ENCODE results near the gene C3. TPM values are rescaled to one million over a fixed set of nuclear protein-coding genes. Genes with fewer than 3 reads are reported as not detected.
A peak's percentile ranks its signal among the peaks of the same experiment; 100 is the strongest.

C3 gene
- polyA plus RNA-seq, 3 donors = 2.4 to 5.3 (median 3.2) TPM

DNA sequence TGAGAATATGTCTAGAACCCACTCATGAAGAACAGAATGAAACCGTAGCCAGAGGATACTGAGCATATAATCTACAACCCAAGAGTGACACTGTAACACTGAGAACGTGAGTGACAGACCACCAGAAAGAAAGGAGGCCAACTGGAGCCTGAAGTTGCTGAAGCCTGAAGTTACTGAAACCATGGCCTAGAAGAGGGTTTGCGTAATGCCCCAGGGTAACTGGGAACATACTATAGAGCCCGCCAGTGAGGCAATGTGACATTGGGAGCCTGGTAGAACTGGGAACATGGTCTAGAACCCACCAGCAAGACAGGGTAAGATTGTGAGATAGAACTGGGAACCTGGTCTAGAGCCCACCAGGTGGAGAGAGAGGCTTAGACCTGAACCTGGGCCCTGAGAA, 35.0 kb downstream of the C3 start:
- H3K36me3 ChIP-seq (replicated peaks in 1 of 2; ENCODE audit: control insufficient read depth in 1 of 2, insufficient read depth in 2 of 2, low read length in 2 of 2) = no peaks in the 10 kb centered on the region
- no peaks in the 10 kb centered on the region for H3K79me2 ChIP-seq (ENCODE audit: insufficient read depth, low read length)
- no peak overlapping the region for H3K27ac ChIP-seq (ENCODE audit: low read depth in 1 of 2, low read length in 2 of 2)
- WGBS (ENCODE audit: insufficient coverage) = 88% methylated on average over 3 of the region's 4 CpGs
- Mint-ChIP-seq H3K9me3 (peaks cover 3 to 11% (median 6%) of the 10 kb centered on the region in 7 donors), H3K27me3 (ENCODE audit: low read depth in 3 of 3) (peaks cover 18 to 35% (median 32%) of the 10 kb centered on the region in 3 donors), H3K4me3 (no peak overlapping the region), H3K36me3 (peaks cover 0 to 5% of the 10 kb centered on the region in 2 donors), H3K27ac (peak overlapping the region in 1 of 7 donors; percentile 38), H3K4me1 (peaks cover 19% of the 10 kb centered on the region)
- peaks cover under 1 to 5% of the 10 kb centered on the region in 2 donors for H3K9me3 ChIP-seq (replicated peaks in 1 of 2; ENCODE audit: control insufficient read depth in 1 of 2, insufficient read depth in 1 of 2, low read length in 2 of 2)
- intact Hi-C loops (cut with micrococcal nuclease) = loop anchor here in 1 of 2 donors (5.0 kb wide), 1 partner anchor 37 kb away; the partner anchor contains the start of gene C3
- no peak overlapping the region for H2AFZ ChIP-seq (ENCODE audit: insufficient read depth, low read depth, low read length, poor library complexity, severe bottlenecking)
- TF ChIP-seq, protein P1, sequence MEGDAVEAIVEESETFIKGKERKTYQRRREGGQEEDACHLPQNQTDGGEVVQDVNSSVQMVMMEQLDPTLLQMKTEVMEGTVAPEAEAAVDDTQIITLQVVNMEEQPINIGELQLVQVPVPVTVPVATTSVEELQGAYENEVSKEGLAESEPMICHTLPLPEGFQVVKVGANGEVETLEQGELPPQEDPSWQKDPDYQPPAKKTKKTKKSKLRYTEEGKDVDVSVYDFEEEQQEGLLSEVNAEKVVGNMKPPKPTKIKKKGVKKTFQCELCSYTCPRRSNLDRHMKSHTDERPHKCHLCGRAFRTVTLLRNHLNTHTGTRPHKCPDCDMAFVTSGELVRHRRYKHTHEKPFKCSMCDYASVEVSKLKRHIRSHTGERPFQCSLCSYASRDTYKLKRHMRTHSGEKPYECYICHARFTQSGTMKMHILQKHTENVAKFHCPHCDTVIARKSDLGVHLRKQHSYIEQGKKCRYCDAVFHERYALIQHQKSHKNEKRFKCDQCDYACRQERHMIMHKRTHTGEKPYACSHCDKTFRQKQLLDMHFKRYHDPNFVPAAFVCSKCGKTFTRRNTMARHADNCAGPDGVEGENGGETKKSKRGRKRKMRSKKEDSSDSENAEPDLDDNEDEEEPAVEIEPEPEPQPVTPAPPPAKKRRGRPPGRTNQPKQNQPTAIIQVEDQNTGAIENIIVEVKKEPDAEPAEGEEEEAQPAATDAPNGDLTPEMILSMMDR (IDR thresholded peaks at IDR 0.05) = no peak
- H3K9ac ChIP-seq (ENCODE audit: insufficient read depth, low read length, poor library complexity, severe bottlenecking) = no peak overlapping the region
- no peaks in the 10 kb centered on the region for H4K20me1 ChIP-seq (ENCODE audit: insufficient read depth, low read length)
- no peak overlapping the region for H3K4me3 ChIP-seq (replicated peaks in 1 of 3; ENCODE audit: low read depth in 2 of 3, low read length in 3 of 3)
- no peak overlapping the region for H3K4me2 ChIP-seq (replicated peaks; ENCODE audit: extremely low read depth, low read length, poor library complexity, severe bottlenecking)
- peaks cover 17 to 22% of the 10 kb centered on the region in 2 donors for H3K4me1 ChIP-seq (ENCODE audit: control insufficient read depth in 1 of 2, insufficient read depth in 2 of 2, low read length in 2 of 2)
- H3K27me3 ChIP-seq (ENCODE audit: control insufficient read depth in 2 of 2, insufficient read depth in 2 of 2, low read length in 2 of 2) = peaks cover 9 to 18% of the 10 kb centered on the region in 2 donors
- no peak for DNase-seq

DNA sequence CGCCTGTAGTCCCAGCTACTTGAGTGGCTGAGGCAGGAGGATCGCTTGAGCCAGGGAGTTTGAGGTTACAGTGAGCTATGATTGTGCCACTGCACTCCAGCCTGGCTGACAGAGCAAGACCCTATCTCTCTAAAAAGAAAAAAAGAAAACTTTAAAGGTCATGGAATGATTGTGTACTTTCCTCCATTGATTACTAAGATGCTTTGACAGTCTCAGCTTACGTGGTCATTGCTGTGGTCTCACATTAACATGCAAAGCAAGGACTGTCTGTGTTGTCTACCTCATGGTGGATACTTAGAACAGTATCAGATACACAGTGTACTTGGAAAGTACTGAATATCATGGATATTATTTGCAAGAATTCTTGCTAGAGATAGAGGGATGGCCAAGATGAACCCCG, 36.5 kb downstream of the C3 start:
- intact Hi-C loops (cut with micrococcal nuclease) = no loop called here
- Mint-ChIP-seq H3K27ac (peak overlapping the region in 1 of 7 donors; percentile 21), H3K36me3 (peaks cover 0 to 5% of the 10 kb centered on the region in 2 donors), H3K4me1 (peaks cover 27% of the 10 kb centered on the region), H3K9me3 (peaks cover 5 to 19% (median 11%) of the 10 kb centered on the region in 7 donors), H3K27me3 (ENCODE audit: low read depth in 3 of 3) (peaks cover 18 to 36% (median 23%) of the 10 kb centered on the region in 3 donors), H3K4me3 (no peak overlapping the region)
- Histone ChIP-seq H3K9me3 (replicated peaks in 1 of 2; ENCODE audit: control insufficient read depth in 1 of 2, insufficient read depth in 1 of 2, low read length in 2 of 2) (peaks cover 3 to 9% of the 10 kb centered on the region in 2 donors), H3K27me3 (ENCODE audit: control insufficient read depth in 2 of 2, insufficient read depth in 2 of 2, low read length in 2 of 2) (peaks cover 11 to 21% of the 10 kb centered on the region in 2 donors), H3K4me3 (replicated peaks in 1 of 3; ENCODE audit: low read depth in 2 of 3, low read length in 3 of 3) (no peak overlapping the region), H3K79me2 (ENCODE audit: insufficient read depth, low read length) (no peaks in the 10 kb centered on the region), H2AFZ (ENCODE audit: insufficient read depth, low read depth, low read length, poor library complexity, severe bottlenecking) (no peak overlapping the region), H4K20me1 (ENCODE audit: insufficient read depth, low read length) (no peaks in the 10 kb centered on the region), H3K36me3 (replicated peaks in 1 of 2; ENCODE audit: control insufficient read depth in 1 of 2, insufficient read depth in 2 of 2, low read length in 2 of 2) (no peaks in the 10 kb centered on the region), H3K4me2 (replicated peaks; ENCODE audit: extremely low read depth, low read length, poor library complexity, severe bottlenecking) (no peak overlapping the region), H3K4me1 (ENCODE audit: control insufficient read depth in 1 of 2, insufficient read depth in 2 of 2, low read length in 2 of 2) (peaks cover 17 to 22% of the 10 kb centered on the region in 2 donors), H3K27ac (ENCODE audit: low read depth in 1 of 2, low read length in 2 of 2) (no peak overlapping the region), H3K9ac (ENCODE audit: insufficient read depth, low read length, poor library complexity, severe bottlenecking) (no peak overlapping the region)
- TF ChIP-seq, protein P1 (IDR thresholded peaks at IDR 0.05) = no peak
- DNase-seq = no peak
- 100% methylated on average over 3 of the region's 4 CpGs for WGBS (ENCODE audit: insufficient coverage)

Data from CD14-positive monocyte (primary cell).